Activated naive CD4-positive, alpha-beta T cell (primary cell): ENCODE data around the gene KCNJ15.

ENCODE experiments used
- DNase-seq, 4 experiments: peaks; one replicate each; lab custom pipeline; 2025; lab: John Stamatoyannopoulos, UW

The KCNJ15 gene

GRCh38 chr21:38299671-38300070 is 42.9 kb downstream of the KCNJ15 start:
- no peak for DNase-seq

GRCh38 chr21:38300141-38300578 is 43.4 kb downstream of the KCNJ15 start:
- no peak for DNase-seq

GRCh38 chr21:38301321-38302214 is 44.8 kb downstream of the KCNJ15 start:
- no peak for DNase-seq

- no peak for DNase-seq
Observed at GRCh38 chr21:38303300-38303699, 46.5 kb downstream of the KCNJ15 start.

- DNase-seq = no peak
Observed at GRCh38 chr21:38306433-38307141, 49.8 kb downstream of the KCNJ15 start.

- no peak for DNase-seq
Observed at GRCh38 chr21:38307771-38308531, 51.2 kb downstream of the KCNJ15 start.

GRCh38 chr21:38308532-38309119 is 51.8 kb downstream of the KCNJ15 start:
- no peak for DNase-seq

- no peak for DNase-seq
Observed at GRCh38 chr21:38310646-38311485, 54.1 kb downstream of the KCNJ15 start.

- no peak for DNase-seq
Observed at GRCh38 chr21:38311765-38312164, 55.0 kb downstream of the KCNJ15 start.

- no peak for DNase-seq
Observed at GRCh38 chr21:38312822-38313221, 56.0 kb downstream of the KCNJ15 start.

GRCh38 chr21:38314558-38314957 is 57.8 kb downstream of the KCNJ15 start:
- no peak for DNase-seq

GRCh38 chr21:38315122-38315521 is 58.3 kb downstream of the KCNJ15 start:
- DNase-seq = no peak

GRCh38 chr21:38319781-38320180 is 63.0 kb downstream of the KCNJ15 start:
- no peak for DNase-seq

GRCh38 chr21:38321568-38321967 is 64.8 kb downstream of the KCNJ15 start:
- DNase-seq = no peak

- no peak for DNase-seq
Observed at GRCh38 chr21:38322311-38322950, 65.6 kb downstream of the KCNJ15 start.

GRCh38 chr21:38323721-38324531 is 67.1 kb downstream of the KCNJ15 start:
- DNase-seq = no peak

GRCh38 chr21:38325216-38325615 is 68.4 kb downstream of the KCNJ15 start:
- no peak for DNase-seq

GRCh38 chr21:38325731-38326420 is 69.1 kb downstream of the KCNJ15 start:
- DNase-seq = no peak

GRCh38 chr21:38326429-38326828 is 69.6 kb downstream of the KCNJ15 start:
- no peak for DNase-seq
